Suppressor macrophage treated with lipopolysaccharide for 1 hour (primary cell): ENCODE measurements around the gene HOXA5.

ENCODE experiments used
- DNase-seq, 3 donors: peaks; one replicate each; pipeline ENCODE4 v3.0.0-alpha.2; 2020 to 2022

Gene HOXA5

DNA sequence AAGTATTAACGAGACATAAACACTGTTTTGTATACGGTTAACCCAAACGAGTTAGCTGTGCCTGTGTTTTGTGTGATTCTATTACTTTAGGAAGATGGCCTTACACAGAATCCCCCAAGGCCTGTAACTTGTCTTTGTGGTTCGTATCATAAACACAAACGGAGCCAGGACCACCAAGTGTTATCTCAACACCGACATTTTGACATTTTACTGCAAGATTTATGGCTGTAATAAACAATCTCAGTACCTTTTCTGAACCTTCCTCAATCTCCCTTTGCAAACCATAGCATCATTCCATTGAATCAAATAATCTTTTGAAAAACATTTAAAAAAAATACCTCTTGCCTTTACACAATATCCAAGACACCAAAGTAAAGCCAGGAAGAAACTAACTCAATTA, 10.5 kb downstream of the HOXA5 start:
- DNase-seq: no peak

DNA sequence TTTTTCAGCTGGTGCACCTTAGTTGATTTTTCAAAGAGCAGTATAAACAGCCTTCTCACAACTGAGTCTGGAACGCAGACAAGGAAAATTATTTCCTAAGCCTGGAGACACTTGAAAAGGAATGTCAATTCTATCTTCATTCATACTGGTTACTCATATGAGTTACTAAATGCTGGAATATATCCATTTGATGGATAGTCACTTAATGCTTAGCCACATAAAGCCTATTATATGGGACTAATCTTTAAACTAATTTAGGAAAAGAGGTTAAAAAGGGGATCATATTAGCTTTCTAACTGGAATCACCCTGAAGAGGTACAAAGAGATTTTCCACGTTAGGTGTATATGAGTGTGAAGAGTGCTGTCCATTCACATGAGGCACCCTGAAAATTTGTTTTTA, 11.3 kb downstream of the HOXA5 start:
- DNase-seq: no peak

GRCh38 chr7:27131390-27131819, 12.1 kb downstream of the HOXA5 start:
- no peak for DNase-seq

DNA sequence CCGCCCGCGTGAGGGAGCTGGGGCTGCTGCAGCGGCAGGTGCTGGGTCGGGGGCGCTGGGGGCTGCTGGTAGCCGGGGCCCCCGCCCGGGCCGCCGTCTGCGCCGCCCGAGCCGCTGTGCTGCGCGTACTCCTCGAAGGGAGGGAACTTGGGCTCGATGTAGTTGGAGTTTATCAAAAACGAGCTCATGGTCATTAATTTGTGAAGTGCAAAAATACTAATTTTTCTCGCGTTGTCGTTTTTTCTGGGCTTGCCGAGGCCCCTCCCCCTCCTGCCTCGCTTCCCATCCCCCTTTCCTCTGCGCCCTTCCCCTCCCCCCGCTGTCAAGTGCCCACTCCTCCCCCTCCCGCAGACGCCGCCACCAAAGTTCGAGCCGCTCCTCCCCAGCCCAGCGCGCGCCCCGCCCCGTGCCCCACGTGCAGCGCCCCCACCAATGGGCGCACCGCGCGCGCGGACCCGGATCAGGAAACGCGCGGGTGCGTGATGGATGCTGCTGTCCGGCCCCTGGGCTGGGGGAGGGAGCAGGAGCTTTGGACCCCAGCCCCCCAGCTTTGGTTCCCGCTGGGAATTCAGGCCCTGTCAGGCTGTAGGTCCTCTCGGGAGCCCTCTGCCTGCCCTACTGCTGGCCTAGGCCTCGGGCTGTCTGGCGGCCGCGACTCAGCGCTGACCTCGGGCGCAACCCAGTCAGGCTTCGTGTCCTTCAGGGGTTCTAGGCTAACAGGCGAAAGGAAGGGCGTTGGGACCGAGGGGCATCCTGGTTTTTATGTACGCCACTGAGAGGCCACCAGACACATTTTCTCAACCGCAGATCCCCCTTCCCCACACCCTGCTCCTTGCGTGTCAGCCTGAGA, 12.7 kb downstream of the HOXA5 start, which contains the start of gene HOXA4:
TSS of gene HOXA4 (minus strand) at position 218 of the 850 bp plus-strand sequence. CDS start at position 194, 24 bp downstream.
- peak; percentile 73 to 95 (median 83) for DNase-seq

DNA sequence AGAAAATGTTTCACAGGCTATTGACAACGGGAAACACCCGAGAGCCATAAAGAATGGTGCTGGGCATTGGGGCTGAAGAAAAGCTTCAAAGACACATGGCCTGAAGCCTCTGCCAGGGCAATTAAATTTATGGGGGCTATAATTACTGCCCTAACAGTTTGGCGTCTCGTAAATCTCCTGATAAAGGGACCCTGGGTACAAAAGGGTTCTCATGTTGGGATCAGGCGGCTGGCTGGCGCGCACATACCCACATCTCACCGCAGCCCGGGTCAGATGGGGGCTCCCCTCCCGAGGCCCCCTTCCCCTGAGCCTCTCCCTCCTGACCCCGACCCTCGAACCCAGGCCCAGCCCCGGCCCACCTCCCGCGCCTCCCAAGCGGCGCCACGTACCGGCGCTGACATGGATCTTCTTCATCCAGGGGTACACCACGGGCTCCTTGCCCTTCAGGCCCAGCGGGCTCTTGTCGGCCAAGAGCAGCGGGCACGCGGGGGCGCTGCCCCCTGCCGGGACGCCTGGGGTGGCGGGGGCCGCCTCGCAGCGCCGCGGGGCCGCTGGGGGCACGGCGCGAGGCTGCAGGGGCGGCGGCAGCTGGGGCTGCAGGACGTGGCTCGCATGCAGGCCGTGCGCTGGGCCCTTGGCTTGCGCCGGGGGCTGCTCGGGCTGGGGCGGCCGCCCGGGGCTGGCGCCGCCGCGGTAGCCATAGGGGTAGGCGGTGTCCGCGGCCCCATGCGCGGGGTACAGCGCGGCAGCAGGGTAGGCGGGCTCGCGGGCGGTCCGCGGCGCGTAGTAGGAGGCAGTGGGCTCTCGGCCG, 13.5 kb downstream of the HOXA5 start:
- peak in 1 of 3 donors; percentile 53 for DNase-seq

- DNase-seq: no peak
Measured at GRCh38 chr7:27128776-27129728, 14.4 kb downstream of the HOXA5 start.

GRCh38 chr7:27128034-27128433, 15.4 kb downstream of the HOXA5 start:
- DNase-seq: no peak

DNA sequence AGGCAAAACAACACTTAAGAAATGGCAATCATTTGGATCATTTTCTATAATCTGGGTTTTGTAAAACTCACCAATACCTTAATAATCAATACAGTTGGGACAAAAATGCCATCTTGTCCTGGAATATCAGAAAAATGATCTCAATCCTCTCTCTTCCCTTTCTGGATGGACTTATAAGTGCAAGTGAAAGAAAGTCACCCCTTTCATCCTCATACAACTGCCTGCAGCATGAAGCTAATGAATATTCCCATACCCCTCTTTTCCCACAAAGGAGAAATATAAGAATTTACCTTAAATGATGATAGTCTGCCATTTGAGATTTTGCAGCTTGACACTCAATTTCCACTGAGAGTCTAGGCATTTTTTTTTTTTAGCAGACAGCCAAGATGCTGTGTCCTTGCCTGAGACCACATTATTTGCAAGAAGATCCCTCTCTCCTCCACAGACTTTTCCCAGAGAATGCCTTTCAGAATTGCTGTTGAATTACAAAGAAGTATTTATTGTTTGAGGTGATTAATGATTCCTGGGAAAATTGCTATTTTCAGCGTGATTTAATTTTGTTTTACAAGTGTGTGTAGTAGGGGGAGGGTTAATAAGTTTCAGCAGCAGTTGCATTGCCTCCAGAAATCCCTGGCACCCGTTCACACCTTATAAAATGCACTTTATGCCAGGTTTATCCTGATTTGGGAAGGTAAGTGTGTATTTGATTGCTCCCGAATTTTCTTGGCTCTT, 16.7 kb downstream of the HOXA5 start:
- no peak for DNase-seq

GRCh38 chr7:27125986-27126394, 17.5 kb downstream of the HOXA5 start:
- no peak for DNase-seq

GRCh38 chr7:27124902-27125689, 18.4 kb downstream of the HOXA5 start:
- no peak for DNase-seq

DNA sequence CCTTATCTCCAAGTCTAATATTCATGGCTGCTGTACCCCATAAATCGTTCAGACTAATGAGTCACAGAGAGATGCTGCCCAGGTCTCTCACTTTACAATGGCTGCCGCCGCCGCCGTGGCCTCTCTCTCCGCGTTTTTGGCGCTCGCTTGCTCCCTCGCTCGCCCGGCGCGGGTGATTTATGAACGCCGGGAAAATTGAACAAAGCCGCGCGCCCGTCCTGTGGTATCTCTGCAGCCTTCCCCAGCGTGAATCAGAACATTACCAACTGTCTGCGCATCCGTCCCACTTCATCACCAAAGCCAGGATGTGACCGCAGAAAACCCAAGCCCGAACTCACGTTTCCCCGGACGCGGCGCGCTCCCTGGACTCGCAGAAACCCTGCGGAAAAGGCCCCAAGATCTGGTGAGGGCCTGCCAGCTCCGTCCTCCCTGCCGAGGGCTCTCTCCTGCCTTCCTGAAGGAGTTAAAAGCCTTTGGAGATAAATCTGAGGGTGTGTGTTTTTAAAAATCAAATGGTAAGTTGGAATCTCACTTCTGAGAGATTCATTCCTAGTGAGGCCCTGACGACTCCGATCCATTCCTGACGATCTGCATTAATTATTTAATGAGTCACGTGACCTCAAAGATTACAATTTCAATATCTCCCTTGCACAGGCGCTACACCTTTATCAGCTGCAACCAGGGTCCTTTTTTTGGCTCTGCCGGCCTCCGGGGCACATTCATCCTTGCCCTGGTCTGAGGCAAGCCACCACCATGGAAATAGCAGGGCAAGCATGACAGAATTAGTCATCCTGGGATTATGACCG, 19.2 kb downstream of the HOXA5 start:
- DNase-seq: no peak

DNA sequence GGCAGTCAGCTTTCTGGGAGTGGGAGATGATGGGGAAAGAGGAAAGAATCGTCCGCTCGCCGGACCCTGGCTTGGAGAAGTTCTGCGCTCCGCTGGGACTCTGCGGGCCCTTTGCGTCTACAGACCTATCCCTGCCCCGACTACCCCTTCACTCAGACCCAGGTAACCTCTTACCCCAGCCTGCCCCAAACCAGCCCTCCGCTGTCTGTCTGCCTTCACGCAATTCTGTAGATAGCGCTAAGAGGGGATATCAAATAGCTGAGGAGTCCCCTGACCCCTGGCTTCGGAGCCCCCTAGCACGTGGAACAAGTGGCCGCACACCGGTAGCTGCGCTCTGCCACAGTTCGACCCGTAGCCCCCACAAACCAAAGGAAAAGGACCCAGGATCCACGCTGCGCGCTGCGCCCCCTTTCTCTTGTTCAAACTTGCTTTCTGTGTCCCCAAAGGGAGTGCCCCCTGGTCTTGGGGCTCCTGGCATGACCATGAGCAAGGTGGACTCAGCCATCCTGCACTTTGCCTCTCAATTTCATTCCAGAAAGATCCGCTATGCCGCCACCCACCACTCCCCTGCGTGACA, 19.9 kb downstream of the HOXA5 start:
- DNase-seq: no peak

GRCh38 chr7:27123007-27123476, 20.4 kb downstream of the HOXA5 start:
- DNase-seq: no peak

DNA sequence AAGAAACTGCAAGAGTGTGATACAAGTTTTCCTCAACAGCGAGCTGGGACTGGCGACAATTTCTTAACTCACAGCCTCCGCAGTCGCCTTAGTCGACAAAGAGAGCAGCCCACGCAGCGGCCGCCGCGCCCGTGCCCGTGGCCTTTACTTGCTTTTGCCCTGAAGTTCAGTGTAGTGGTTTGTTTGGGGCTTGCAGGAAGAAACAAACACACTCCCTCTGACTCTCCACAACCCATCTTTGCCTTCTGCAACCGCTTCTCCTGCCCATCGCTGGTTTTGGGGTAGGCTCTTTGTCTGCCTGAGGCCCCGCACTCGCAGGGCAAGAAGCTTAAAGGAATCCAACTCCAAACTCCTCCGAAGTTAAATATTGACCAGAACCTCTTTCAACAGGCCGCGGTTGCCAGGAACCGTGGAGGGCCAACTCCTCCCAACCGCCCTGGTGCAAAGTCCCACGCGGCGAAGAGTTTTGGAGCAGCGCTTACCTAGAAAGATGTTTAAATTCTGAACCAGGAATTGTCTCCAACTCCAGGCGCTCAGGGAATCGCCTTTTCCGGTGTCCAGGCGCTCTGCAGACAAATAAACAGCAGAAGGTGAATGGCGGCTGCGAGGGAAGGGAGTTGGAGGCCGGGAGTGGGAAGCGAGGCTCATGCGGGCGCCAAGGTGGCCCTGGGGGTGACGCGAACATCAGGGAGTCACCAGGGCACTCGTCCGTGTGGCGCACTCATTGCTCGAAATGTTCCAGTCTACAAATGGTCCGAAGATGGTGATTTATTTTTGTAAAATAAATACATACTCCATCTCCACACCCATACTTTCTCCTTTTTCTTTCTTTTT, 21.2 kb downstream of the HOXA5 start:
- DNase-seq: no peak

DNA sequence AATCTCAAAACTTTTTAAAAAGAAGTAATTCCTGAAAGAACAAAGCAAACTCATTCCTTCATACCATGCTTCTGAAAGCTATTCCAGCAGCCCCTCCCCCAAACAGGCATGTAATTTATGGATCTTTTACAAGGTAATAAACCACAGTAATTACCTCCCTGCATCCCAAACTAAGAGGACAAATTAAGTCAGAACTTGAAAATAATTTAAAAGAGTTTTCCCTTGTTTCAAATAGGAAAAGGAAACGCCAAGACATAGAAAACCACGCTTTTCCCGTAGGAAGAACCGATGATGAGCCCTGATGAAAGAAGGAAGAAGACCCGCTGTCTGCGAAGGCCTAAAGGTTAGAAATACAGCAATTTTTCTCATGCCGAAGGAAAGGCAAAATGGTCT, 21.8 kb downstream of the HOXA5 start:
- no peak for DNase-seq

DNA sequence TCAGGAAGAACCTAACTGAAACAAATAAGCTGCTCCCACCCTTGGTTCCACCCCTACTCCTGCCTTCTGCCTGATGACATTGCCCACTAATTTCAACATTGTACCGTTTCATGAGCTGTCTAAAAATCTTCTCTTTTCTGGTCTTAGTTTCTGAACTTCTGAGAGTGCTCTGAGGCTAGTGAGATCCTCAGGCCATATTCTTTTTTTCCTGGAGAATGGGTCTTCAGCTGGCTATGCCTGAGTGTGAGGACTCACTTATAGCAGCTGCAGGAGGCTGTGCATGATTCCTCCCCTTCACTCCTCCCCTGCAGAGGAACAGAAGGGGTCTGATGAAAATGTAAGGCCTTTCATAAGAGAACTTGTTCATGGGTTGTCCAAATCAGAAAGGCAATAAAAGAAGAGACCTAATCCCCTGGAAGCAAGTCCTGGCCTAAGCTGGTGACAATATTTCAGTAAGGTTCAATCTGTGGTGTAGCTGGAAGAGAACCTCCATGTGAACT, 24.0 kb downstream of the HOXA5 start:
- DNase-seq: no peak

DNA sequence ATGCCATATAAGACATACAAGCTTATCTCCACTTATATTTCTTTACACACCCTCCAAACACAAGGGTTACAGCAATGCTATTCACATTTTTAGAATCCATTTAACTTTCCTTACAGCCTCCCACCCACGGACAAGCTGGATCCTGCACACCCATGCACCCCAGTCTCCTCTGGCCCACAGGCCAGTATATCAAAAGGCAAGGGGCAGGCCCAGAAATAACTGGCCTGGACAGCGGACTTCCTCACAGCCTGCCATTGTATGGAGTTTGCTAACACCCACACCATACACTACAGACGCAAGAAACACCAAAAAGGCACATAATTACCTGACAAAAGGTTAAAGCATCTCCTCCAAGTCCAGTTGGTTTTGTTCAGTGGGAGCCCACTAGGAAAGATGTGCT, 24.9 kb downstream of the HOXA5 start:
- DNase-seq: no peak

DNA sequence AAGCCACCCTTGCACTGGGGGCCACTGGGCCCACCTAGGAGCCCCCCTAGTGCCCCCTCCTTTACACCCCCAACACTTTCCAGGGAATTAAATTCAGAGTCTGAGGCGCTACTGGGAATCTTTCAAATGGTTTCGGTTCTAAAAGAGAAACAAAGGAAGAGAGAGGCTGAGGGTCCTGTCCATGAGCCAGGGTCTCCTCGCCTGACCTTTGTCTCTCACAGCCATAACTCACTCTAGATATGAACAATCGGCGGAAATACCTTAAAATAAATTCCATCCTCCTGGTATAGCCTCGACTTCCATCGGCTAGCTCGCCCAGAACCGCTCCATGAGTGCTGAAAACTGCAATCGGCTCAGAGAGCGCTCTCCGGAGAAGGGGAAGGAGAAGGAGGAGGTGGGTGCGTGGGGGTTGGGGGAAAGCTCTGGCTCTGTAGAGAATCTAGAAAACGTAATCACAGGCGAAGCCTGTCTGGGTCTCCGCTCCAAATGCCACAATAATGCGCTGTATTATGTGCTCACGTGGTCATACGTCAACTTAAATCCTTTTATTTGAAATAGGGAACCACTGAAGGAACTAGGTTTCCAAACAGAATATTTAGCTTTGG, 25.5 kb downstream of the HOXA5 start:
- DNase-seq: no peak
